Left lung (tissue), 10 donors: ENCODE measurements around the gene CYBA. TPM values are rescaled to one million over a fixed set of nuclear protein-coding genes. Genes with fewer than 3 reads are reported as not detected.

Experiments
- ATAC-seq: fragments of 200-7000 bp; cut with Tn5 transposase; one replicate; pipeline ENCODE4 v1.9.1; 2020; ENCODE audit warnings: moderate library complexity
- DNase-seq, 4 donors: peaks; one replicate each; pipeline ENCODE4 v3.0.0-alpha.2; 2013 to 2020
- H3K27ac ChIP-seq, 2 donors: fragments of 200-600 bp; sonication (generic) in 1 of 2; one replicate each; pipeline versions ENCODE4 v1.5.0 to v1.8.0; 2020 to 2021
- H3K27me3 ChIP-seq, 2 donors: fragments of 200-600 bp; sonication (generic) in 1 of 2; one replicate each; pipeline versions ENCODE4 v1.5.0 to v1.8.0; 2020 to 2021
- H3K36me3 ChIP-seq, 2 donors: fragments of 200-600 bp; sonication (generic) in 1 of 2; one replicate each; pipeline versions ENCODE4 v1.5.0 to v1.8.0; 2020 to 2021
- H3K4me1 ChIP-seq, 2 donors: fragments of 200-600 bp; one replicate each; pipeline ENCODE4 v1.8.0; 2021
- H3K4me3 ChIP-seq, 2 donors: fragments of 200-600 bp; sonication (generic) in 1 of 2; one replicate each; pipeline versions ENCODE4 v1.5.0 to v1.8.0; 2020 to 2021; ENCODE audit warnings: mild to moderate bottlenecking in 1 of 2
- H3K9me3 ChIP-seq, 2 donors: fragments of 200-600 bp; sonication (generic) in 1 of 2; one replicate each; pipeline versions ENCODE4 v1.5.0 to v1.8.0; 2020 to 2021
- CTCF ChIP-seq, 2 donors: fragments of 200-600 bp; sonication (generic) in 1 of 2; IDR thresholded peaks; one replicate each; pipeline versions ENCODE4 v1.5.0 to v1.8.0; 2021; ENCODE audit warnings: antibody characterized with exemption in 2 of 2
- intact Hi-C, 2 donors: fragments of 100-400 bp; cut with DNase I; formaldehyde crosslinking; loops; one replicate each; pipeline versions ENCODE4 v1.11.2 to v1.14.2; 2022
- polyA plus RNA-seq, 6 donors: library from polyadenylated mRNA; unstranded; fragments of 120-200 nt; gene quantifications; one replicate each; pipeline ENCODE4 v1.2.1, GENCODE V29; 2013; ENCODE audit not compliant: insufficient read length in 6 of 6
- total RNA-seq, 2 donors: library from RNA; stranded (reverse); fragmentation: NEBNext Ultra II Directional; extraction: Animal tissue kit (Norgen Biotek cat#: 25700); gene quantifications; one replicate each; pipeline ENCODE4 v1.2.1, GENCODE V29; 2021
- donor health status: DM: no; HTN: yes; CAD: no.
- donor health status: DM: no; HTN: no; CAD: no.

Gene CYBA
- total and polyA plus RNA-seq, 8 donors = 48.8 to 396 (median 77.3) TPM

- Histone ChIP-seq H3K36me3 (peaks cover 0 to 75% of the 10 kb centered on the region in 2 donors), H3K27ac (no peak overlapping the region), H3K27me3 (peaks cover 0 to 6% of the 10 kb centered on the region in 2 donors), H3K4me3 (no peak overlapping the region), H3K4me1 (peaks cover 6 to 25% of the 10 kb centered on the region in 2 donors), H3K9me3 (no peaks in the 10 kb centered on the region)
- intact Hi-C loops = no loop called here
- no peak for TF ChIP-seq CTCF (IDR thresholded peaks at IDR 0.05)
- no peak for ATAC-seq
- no peak for DNase-seq
Observed at GRCh38 chr16:88630941-88631340, 19.9 kb downstream of the CYBA start.

DNA sequence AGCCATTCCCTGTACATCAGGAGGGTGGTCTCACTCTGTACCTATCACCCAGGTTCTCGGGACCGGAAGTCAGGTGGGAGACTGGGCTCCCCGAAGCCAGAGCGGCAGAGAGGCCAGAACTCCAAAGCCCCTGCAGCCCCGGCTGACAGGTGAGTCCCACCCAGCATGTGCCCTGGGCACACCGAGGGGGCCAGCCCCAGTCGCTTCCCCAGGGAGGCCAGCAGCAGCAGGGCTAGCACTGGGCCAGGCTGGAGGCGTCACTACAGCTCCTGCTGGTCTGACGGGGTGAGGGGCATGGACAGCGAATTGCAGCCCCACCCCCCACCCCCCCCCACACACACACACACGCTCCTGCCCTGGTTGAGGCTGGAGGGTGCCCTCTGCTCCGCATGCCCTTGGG is 20.4 kb downstream of the CYBA start:
- Histone ChIP-seq H3K4me3 (no peak overlapping the region), H3K36me3 (peaks cover 0 to 80% of the 10 kb centered on the region in 2 donors), H3K27me3 (peaks cover 0 to 1% of the 10 kb centered on the region in 2 donors), H3K4me1 (peaks cover 6 to 23% of the 10 kb centered on the region in 2 donors), H3K27ac (no peak overlapping the region), H3K9me3 (no peaks in the 10 kb centered on the region)
- ATAC-seq = no peak
- no peak for TF ChIP-seq CTCF (IDR thresholded peaks at IDR 0.05)
- no peak for DNase-seq
- intact Hi-C loops = no loop called here

DNA sequence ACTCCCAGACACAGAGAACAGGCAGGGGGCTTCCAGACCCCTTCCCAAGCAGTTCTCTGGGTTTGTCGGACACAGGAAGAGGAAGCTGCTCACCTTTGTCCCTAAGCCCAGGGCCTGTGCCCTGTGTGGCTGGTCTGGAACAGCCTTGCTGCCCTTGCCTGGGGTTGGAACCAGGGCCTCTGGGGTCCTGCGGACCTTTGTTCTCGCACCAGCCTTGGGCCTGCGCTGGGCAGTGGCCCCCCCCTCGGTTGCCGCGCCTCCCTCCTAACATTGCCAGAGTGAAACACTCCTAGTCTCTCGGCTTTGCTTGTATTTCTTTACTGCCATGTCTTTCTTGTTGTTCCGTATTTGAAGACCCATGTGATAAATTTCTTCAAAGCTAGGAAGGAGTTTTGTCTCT is 21.0 kb downstream of the CYBA start:
- Histone ChIP-seq H3K36me3 (peaks cover 0 to 86% of the 10 kb centered on the region in 2 donors), H3K4me3 (no peak overlapping the region), H3K4me1 (peaks cover 5 to 17% of the 10 kb centered on the region in 2 donors), H3K27me3 (no peaks in the 10 kb centered on the region), H3K9me3 (no peaks in the 10 kb centered on the region), H3K27ac (no peak overlapping the region)
- no peak for TF ChIP-seq CTCF (IDR thresholded peaks at IDR 0.05)
- intact Hi-C loops = no loop called here
- DNase-seq (no peak), ATAC-seq (no peak)

DNA sequence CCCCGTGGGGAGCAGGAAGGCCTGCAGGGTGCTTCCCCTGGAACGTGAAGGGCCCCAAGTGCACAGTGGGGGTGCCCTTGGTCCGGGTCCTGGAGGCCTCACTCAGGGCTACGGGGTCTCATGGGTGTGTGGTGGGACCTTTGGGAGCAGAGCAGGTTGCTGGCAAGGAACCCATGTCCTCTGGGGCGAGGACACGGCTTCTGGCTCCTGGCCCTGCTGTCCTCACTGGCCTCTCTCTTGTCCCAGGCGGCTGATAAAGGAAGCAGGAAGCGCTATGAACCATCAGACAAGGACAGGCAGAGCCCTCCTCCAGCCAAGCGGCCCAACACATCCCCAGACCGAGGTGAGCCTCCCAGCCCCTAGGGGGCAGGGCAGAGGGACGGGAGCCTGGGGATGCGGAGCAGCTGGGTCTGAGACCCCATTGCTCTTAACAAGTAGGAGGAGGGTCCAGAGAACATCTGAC is 22.3 kb downstream of the CYBA start:
- intact Hi-C loops = no loop called here
- Histone ChIP-seq H3K9me3 (no peaks in the 10 kb centered on the region), H3K4me1 (peaks cover 0 to 4% of the 10 kb centered on the region in 2 donors), H3K27ac (no peak overlapping the region), H3K4me3 (no peak overlapping the region), H3K36me3 (peaks cover 0 to 99% of the 10 kb centered on the region in 2 donors), H3K27me3 (no peaks in the 10 kb centered on the region)
- DNase-seq (no peak), ATAC-seq (peak; percentile 11)
- TF ChIP-seq CTCF (IDR thresholded peaks at IDR 0.05) = no peak

DNA sequence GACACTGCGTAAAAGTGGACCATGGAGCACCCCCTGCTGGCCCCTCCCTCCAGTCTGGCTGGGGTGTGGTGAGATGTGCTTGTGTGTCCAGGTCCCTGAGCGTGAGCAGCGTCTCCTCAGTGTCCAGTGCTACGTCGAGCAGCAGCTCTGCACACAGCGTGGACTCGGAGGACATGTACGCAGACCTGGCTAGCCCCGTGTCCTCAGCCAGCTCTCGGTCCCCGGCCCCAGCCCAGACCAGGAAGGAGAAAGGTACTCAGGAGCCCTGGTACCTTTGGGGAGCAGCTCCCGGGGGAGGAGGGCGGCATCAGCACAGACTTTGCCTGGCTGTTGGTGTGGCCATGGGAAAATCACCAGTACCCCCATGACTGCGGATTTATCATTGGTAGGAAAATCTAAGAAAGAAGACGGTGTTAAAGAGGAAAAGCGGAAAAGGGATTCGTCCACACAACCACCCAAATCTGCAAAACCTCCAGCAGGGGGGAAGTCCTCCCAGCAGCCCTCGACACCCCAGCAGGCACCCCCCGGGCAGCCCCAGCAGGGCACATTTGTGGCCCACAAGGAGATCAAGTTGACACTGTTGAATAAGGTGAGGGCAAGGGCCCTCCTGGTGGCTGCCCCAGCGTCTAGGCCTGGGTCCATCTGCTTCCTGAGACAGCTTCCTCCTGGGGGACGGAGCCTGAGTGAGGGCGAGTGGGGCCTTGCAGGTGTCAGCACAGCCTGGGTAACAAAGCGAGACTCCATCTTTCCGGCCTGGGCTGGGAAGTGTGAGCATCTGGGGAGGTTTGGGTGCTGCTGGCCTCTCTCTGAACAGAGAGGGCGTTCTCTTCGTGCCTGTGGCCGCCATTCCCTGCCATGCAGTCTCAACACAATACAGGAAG is 23.1 kb downstream of the CYBA start:
- TF ChIP-seq CTCF (IDR thresholded peaks at IDR 0.05) = no peak
- H3K36me3 ChIP-seq = peaks cover 0 to 100% of the 10 kb centered on the region in 2 donors

More for the DNA sequence above, 23.1 kb downstream of the CYBA start:
- ATAC-seq (no peak), DNase-seq (no peak)
- Histone ChIP-seq H3K4me1 (no peaks in the 10 kb centered on the region), H3K4me3 (no peak overlapping the region), H3K27ac (no peak overlapping the region), H3K9me3 (no peaks in the 10 kb centered on the region), H3K27me3 (no peaks in the 10 kb centered on the region)
- intact Hi-C loops = no loop called here
